GM23338 (cell line): ENCODE data around the gene CALML5. TPM values are rescaled to one million over a fixed set of nuclear protein-coding genes. Genes with fewer than 3 reads are reported as not detected.

ENCODE experiments used
- ATAC-seq: fragments of 200-7000 bp; cut with Tn5 transposase; 3 replicates; pipeline ENCODE4 v1.9.1; 2020
- DNase-seq: peaks from one replicate; pipeline ENCODE4 v3.0.0-alpha.2; 2015; ENCODE audit warnings: low spot score
- H2AFZ ChIP-seq: fragments of 200-600 bp; sonication (generic); 2 replicates; pipeline ENCODE4 v1.8.0; 2016; ENCODE audit warnings: antibody characterized with exemption, mild to moderate bottlenecking, moderate library complexity
- H3F3A ChIP-seq: fragments of 200-600 bp; sonication (generic); replicated peaks from 2 replicates; pipeline ENCODE4 v1.8.0; 2017; ENCODE audit warnings: antibody characterized with exemption, mixed run types, low read depth
- H3K27ac ChIP-seq: fragments of 200-600 bp; sonication (generic); 2 replicates; pipeline ENCODE4 v1.6.1; 2016; ENCODE audit warnings: low read depth
- H3K27me3 ChIP-seq: fragments of 200-600 bp; sonication (generic); 2 replicates; pipeline ENCODE4 v1.8.0; 2016; ENCODE audit warnings: mild to moderate bottlenecking, mixed run types, moderate library complexity; ENCODE audit not compliant: insufficient read depth
- H3K36me3 ChIP-seq: fragments of 200-600 bp; sonication (generic); 2 replicates; pipeline ENCODE4 v1.8.0; 2016; ENCODE audit warnings: mild to moderate bottlenecking; ENCODE audit not compliant: insufficient read depth
- H3K4me1 ChIP-seq: fragments of 200-600 bp; sonication (generic); 2 replicates; pipeline ENCODE4 v1.8.0; 2016; ENCODE audit warnings: mild to moderate bottlenecking, moderate library complexity; ENCODE audit not compliant: insufficient read depth
- H3K4me2 ChIP-seq: fragments of 200-600 bp; sonication (generic); 2 replicates; pipeline ENCODE4 v1.7.1; 2017; ENCODE audit warnings: mixed run types
- H3K4me3 ChIP-seq: fragments of 200-600 bp; sonication (generic); 2 replicates; pipeline ENCODE4 v1.6.1; 2016; ENCODE audit warnings: mixed run types
- H3K79me2 ChIP-seq: fragments of 200-600 bp; sonication (generic); replicated peaks from 2 replicates; pipeline ENCODE4 v1.8.0; 2017; ENCODE audit warnings: mild to moderate bottlenecking; ENCODE audit not compliant: insufficient read depth
- H3K9me2 ChIP-seq: fragments of 200-600 bp; sonication (generic); 2 replicates; pipeline ENCODE4 v1.8.0; 2017; ENCODE audit not compliant: insufficient read depth
- H4K20me1 ChIP-seq: fragments of 200-600 bp; sonication (generic); replicated peaks from 2 replicates; pipeline ENCODE4 v1.8.0; 2017; ENCODE audit warnings: mild to moderate bottlenecking; ENCODE audit not compliant: insufficient read depth
- H3K27ac Mint-ChIP-seq: 2 replicates; pipeline ENCODE4 v1.8.0; 2020; ENCODE audit warnings: inconsistent platforms, mild to moderate bottlenecking, moderate library complexity, mixed read lengths
- H3K27me3 Mint-ChIP-seq: 3 replicates; pipeline ENCODE4 v1.8.0; 2022; ENCODE audit warnings: low read depth, mild to moderate bottlenecking, moderate library complexity, mixed read lengths, inconsistent platforms; ENCODE audit not compliant: insufficient read depth, poor library complexity
- H3K36me3 Mint-ChIP-seq: 3 replicates; pipeline ENCODE4 v1.8.0; 2021; ENCODE audit warnings: low read depth, mild to moderate bottlenecking, inconsistent platforms, moderate library complexity, mixed read lengths
- H3K4me1 Mint-ChIP-seq: 3 replicates; pipeline ENCODE4 v1.8.0; 2020; ENCODE audit warnings: mild to moderate bottlenecking, inconsistent platforms, mixed read lengths
- H3K4me3 Mint-ChIP-seq: 3 replicates; pipeline ENCODE4 v1.8.0; 2021; ENCODE audit warnings: moderate library complexity, mild to moderate bottlenecking, inconsistent platforms, mixed read lengths
- H3K9me3 Mint-ChIP-seq: 3 replicates; pipeline ENCODE4 v1.8.0; 2020; ENCODE audit warnings: moderate library complexity, mild to moderate bottlenecking, inconsistent platforms, mixed read lengths
- CREB1 ChIP-seq: fragments of 250-450 bp; sonication (Bioruptor Pico); IDR thresholded peaks from 2 replicates; pipeline ENCODE4 v1.5.0; 2020; ENCODE audit warnings: low read depth, mild to moderate bottlenecking, moderate library complexity
- ETS1 ChIP-seq: IDR thresholded peaks from 2 replicates; pipeline ENCODE4 v1.6.1; 2016; ENCODE audit warnings: antibody characterized with exemption
- EZH2 ChIP-seq: fragments of 200-600 bp; sonication (generic); IDR thresholded peaks from one replicate; pipeline ENCODE4 v1.8.0; 2017; ENCODE audit warnings: antibody characterized with exemption, mild to moderate bottlenecking, low read depth; ENCODE audit not compliant: unreplicated experiment
- EZH2phosphoT487 ChIP-seq: fragments of 200-600 bp; sonication (generic); IDR thresholded peaks from one replicate; pipeline ENCODE4 v1.8.1; 2018; ENCODE audit warnings: antibody characterized with exemption; ENCODE audit not compliant: unreplicated experiment
- JUNB ChIP-seq: IDR thresholded peaks from one replicate; pipeline ENCODE4 v1.6.1; 2016; ENCODE audit warnings: antibody characterized with exemption; ENCODE audit not compliant: unreplicated experiment
- NANOG ChIP-seq: IDR thresholded peaks from 2 replicates; pipeline ENCODE4 v1.6.1; 2016; ENCODE audit warnings: antibody characterized with exemption, borderline replicate concordance
- POLR2AphosphoS5 ChIP-seq: IDR thresholded peaks from 2 replicates; pipeline ENCODE4 v1.6.1; 2016; ENCODE audit warnings: antibody characterized with exemption, low read depth
- STAT1 ChIP-seq: IDR thresholded peaks from one replicate; pipeline ENCODE4 v1.6.1; 2016; ENCODE audit warnings: antibody characterized with exemption; ENCODE audit not compliant: unreplicated experiment
- ZNF114 ChIP-seq: fragments of 250-450 bp; sonication (Bioruptor Pico); IDR thresholded peaks from 2 replicates; pipeline ENCODE4 v1.5.0; 2020; ENCODE audit warnings: mild to moderate bottlenecking, moderate library complexity
- ZNF331 ChIP-seq: fragments of 250-450 bp; sonication (Bioruptor Pico); IDR thresholded peaks from 2 replicates; pipeline ENCODE4 v1.5.0; 2020; ENCODE audit warnings: low read depth, mild to moderate bottlenecking, moderate library complexity
- ZNF462 ChIP-seq: fragments of 250-450 bp; sonication (Bioruptor Pico); IDR thresholded peaks from 2 replicates; pipeline ENCODE4 v1.5.0; 2020; ENCODE audit warnings: mild to moderate bottlenecking, moderate library complexity
- polyA plus RNA-seq: library from polyadenylated mRNA; unstranded; fragments of >200 nt; fragmentation: Nextera tagmentation; extraction: Ambion mirVana; gene quantifications from 2 replicates; pipeline ENCODE4 v1.2.1, GENCODE V29; 2016
- total RNA-seq: library from RNA; depleted of rRNA; stranded (reverse); fragments of >200 nt; shearing (Covaris generic); gene quantifications from 2 replicates; pipeline ENCODE4 v1.2.3, GENCODE V29; 2014
- TF ChIP-seq, protein P1 (sequence below), 2 experiments: fragments of 200-600 bp in 1 of 2; sonication (generic) in 1 of 2; conservative IDR thresholded peaks; 2 replicates each; pipeline versions ENCODE4 v1.5.1 to v1.6.1; 2016 to 2017; ENCODE audit warnings: antibody characterized with exemption in 2 of 2, low read depth in 2 of 2, mild to moderate bottlenecking in 2 of 2, moderate library complexity in 1 of 2
- TF ChIP-seq, protein P2 (sequence below): IDR thresholded peaks from one replicate; pipeline ENCODE4 v1.6.1; 2018; ENCODE audit warnings: antibody characterized with exemption; ENCODE audit not compliant: unreplicated experiment

Gene CALML5
- total and polyA plus RNA-seq, 2 experiments from 2014 or later, result 0.40 TPM; not detected in 1

- ATAC-seq (no peak), DNase-seq (no peak)
- Histone ChIP-seq H3F3A (no peaks in the 10 kb centered on the region), H3K36me3 (no peaks in the 10 kb centered on the region; the same call in 1 of the 2 replicates), H3K27me3 (no peaks in the 10 kb centered on the region), H3K27ac (no peak overlapping the region), H3K4me3 (no peak overlapping the region), H2AFZ (no peak overlapping the region), H3K4me1 (peaks cover 6% of the 10 kb centered on the region; the same call in 1 of the 2 replicates), H3K4me2 (no peak overlapping the region), H3K9me2 (peaks cover 8% of the 10 kb centered on the region; the same call in 1 of the 2 replicates), H3K79me2 (no peaks in the 10 kb centered on the region), H4K20me1 (no peaks in the 10 kb centered on the region)
- Mint-ChIP-seq H3K27me3 (peaks cover 8% of the 10 kb centered on the region), H3K9me3 (peaks cover 28% of the 10 kb centered on the region), H3K4me1 (peaks cover 10% of the 10 kb centered on the region), H3K36me3 (peaks cover 19% of the 10 kb centered on the region; the same call in 1 of the 3 replicates), H3K27ac (no peak overlapping the region), H3K4me3 (no peak overlapping the region)
- TF ChIP-seq ZNF114 (CRISPR knock-in tag) (no peak), EZH2phosphoT487 (no peak), ETS1 (no peak), ZNF331 (CRISPR knock-in tag) (no peak), JUNB (no peak), CREB1 (no peak), ZNF462 (CRISPR knock-in tag) (no peak), STAT1 (no peak), POLR2AphosphoS5 (no peak), NANOG (no peak), EZH2 (no peak)
- TF ChIP-seq, protein P1, sequence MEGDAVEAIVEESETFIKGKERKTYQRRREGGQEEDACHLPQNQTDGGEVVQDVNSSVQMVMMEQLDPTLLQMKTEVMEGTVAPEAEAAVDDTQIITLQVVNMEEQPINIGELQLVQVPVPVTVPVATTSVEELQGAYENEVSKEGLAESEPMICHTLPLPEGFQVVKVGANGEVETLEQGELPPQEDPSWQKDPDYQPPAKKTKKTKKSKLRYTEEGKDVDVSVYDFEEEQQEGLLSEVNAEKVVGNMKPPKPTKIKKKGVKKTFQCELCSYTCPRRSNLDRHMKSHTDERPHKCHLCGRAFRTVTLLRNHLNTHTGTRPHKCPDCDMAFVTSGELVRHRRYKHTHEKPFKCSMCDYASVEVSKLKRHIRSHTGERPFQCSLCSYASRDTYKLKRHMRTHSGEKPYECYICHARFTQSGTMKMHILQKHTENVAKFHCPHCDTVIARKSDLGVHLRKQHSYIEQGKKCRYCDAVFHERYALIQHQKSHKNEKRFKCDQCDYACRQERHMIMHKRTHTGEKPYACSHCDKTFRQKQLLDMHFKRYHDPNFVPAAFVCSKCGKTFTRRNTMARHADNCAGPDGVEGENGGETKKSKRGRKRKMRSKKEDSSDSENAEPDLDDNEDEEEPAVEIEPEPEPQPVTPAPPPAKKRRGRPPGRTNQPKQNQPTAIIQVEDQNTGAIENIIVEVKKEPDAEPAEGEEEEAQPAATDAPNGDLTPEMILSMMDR (conservative IDR thresholded peaks at IDR 0.05; ENCODE audit: low read depth in 2 of 2), result no peak
- TF ChIP-seq, protein P2, sequence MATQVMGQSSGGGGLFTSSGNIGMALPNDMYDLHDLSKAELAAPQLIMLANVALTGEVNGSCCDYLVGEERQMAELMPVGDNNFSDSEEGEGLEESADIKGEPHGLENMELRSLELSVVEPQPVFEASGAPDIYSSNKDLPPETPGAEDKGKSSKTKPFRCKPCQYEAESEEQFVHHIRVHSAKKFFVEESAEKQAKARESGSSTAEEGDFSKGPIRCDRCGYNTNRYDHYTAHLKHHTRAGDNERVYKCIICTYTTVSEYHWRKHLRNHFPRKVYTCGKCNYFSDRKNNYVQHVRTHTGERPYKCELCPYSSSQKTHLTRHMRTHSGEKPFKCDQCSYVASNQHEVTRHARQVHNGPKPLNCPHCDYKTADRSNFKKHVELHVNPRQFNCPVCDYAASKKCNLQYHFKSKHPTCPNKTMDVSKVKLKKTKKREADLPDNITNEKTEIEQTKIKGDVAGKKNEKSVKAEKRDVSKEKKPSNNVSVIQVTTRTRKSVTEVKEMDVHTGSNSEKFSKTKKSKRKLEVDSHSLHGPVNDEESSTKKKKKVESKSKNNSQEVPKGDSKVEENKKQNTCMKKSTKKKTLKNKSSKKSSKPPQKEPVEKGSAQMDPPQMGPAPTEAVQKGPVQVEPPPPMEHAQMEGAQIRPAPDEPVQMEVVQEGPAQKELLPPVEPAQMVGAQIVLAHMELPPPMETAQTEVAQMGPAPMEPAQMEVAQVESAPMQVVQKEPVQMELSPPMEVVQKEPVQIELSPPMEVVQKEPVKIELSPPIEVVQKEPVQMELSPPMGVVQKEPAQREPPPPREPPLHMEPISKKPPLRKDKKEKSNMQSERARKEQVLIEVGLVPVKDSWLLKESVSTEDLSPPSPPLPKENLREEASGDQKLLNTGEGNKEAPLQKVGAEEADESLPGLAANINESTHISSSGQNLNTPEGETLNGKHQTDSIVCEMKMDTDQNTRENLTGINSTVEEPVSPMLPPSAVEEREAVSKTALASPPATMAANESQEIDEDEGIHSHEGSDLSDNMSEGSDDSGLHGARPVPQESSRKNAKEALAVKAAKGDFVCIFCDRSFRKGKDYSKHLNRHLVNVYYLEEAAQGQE, result no peak
These were observed 16.8 kb upstream of the CALML5 start for GRCh38 chr10:5515948-5516761.
